ENCODE measurements around the gene PAM.

DNA sequence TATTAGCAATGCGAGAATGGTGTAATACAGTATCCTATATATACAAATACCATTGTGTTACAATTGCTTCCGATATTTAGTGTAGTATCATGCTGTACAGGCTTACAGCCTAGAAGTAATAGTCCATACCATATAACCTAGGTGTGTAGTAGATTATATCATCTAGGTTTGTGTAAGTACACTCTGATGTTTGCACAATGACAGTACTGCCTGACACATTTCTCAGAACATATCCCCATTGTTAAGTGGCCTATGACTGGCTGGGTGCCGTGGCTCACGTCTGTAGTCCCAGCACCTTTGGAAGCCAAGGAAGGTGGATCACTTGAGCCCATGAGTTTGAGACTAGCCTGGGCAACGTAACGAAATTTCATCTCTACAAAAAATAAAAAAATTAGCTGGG, 124.6 kb downstream of the PAM start:
- TF ChIP-seq, protein P1, sequence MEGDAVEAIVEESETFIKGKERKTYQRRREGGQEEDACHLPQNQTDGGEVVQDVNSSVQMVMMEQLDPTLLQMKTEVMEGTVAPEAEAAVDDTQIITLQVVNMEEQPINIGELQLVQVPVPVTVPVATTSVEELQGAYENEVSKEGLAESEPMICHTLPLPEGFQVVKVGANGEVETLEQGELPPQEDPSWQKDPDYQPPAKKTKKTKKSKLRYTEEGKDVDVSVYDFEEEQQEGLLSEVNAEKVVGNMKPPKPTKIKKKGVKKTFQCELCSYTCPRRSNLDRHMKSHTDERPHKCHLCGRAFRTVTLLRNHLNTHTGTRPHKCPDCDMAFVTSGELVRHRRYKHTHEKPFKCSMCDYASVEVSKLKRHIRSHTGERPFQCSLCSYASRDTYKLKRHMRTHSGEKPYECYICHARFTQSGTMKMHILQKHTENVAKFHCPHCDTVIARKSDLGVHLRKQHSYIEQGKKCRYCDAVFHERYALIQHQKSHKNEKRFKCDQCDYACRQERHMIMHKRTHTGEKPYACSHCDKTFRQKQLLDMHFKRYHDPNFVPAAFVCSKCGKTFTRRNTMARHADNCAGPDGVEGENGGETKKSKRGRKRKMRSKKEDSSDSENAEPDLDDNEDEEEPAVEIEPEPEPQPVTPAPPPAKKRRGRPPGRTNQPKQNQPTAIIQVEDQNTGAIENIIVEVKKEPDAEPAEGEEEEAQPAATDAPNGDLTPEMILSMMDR (IDR thresholded peaks at IDR 0.05): no peak
- TF ChIP-seq POLR2AphosphoS5 (IDR thresholded peaks at IDR 0.05) (no peak), EP300 (IDR thresholded peaks at IDR 0.05; ENCODE audit: low read depth) (no peak), POLR2A (IDR thresholded peaks at IDR 0.05) (no peak)

All from transverse colon (tissue), 4 donors.